Activated naive CD4-positive, alpha-beta T cell treated with anti-CD3 and anti-CD28 coated beads for 36 hours (primary cell): ENCODE measurements around the gene PIP5KL1. TPM values are rescaled to one million over a fixed set of nuclear protein-coding genes. Genes with fewer than 3 reads are reported as not detected.

Source experiments
- CTCF ChIA-PET: fragments of 350-600 bp; sonication (Branson Sonifier 250); formaldehyde crosslinking; loops from one replicate; lab custom pipeline; 2021; ENCODE audit warnings: antibody characterized with exemption; lab: Charles Lee
- DNase-seq: peaks from one replicate; pipeline ENCODE4 v3.0.0-alpha.2; 2020
- H3K27ac Mint-ChIP-seq: one replicate; pipeline ENCODE4 v1.8.0; 2021; ENCODE audit warnings: mild to moderate bottlenecking, mixed read lengths
- H3K27me3 Mint-ChIP-seq: one replicate; pipeline ENCODE4 v1.8.0; 2021; ENCODE audit warnings: low read depth, mixed read lengths
- H3K36me3 Mint-ChIP-seq: one replicate; pipeline ENCODE4 v1.8.0; 2021; ENCODE audit warnings: low read depth, mixed read lengths
- H3K4me1 Mint-ChIP-seq: one replicate; pipeline ENCODE4 v1.8.0; 2021; ENCODE audit warnings: low read depth, mixed read lengths
- H3K4me3 Mint-ChIP-seq: one replicate; pipeline ENCODE4 v1.8.0; 2021; ENCODE audit warnings: mild to moderate bottlenecking, moderate library complexity, mixed read lengths
- H3K9me3 Mint-ChIP-seq: one replicate; pipeline ENCODE4 v1.8.0; 2021; ENCODE audit warnings: mixed read lengths
- intact Hi-C: fragments of 100-400 bp; cut with micrococcal nuclease; formaldehyde crosslinking; loops from one replicate; pipeline ENCODE4 v1.15.1; 2023
- total RNA-seq, 2 experiments: library from RNA; stranded (reverse); gene quantifications; one replicate each; pipeline ENCODE4 v1.2.3, GENCODE V29; 2021

PIP5KL1 gene
- total RNA-seq, 2 experiments from 2014 or later = 1.1 to 1.8 TPM

- Mint-ChIP-seq H3K36me3 (peaks cover 6% of the 10 kb centered on the region), H3K4me3 (peak within 1 kb of the TSS; percentile 83), H3K4me1 (peaks cover 50% of the 10 kb centered on the region), H3K27me3 (no peaks in the 10 kb centered on the region), H3K27ac (peak within 1 kb of the TSS; percentile 84), H3K9me3 (no peaks in the 10 kb centered on the region)
- peak; percentile 97 for DNase-seq
- intact Hi-C loops = loop anchor here (1.0 to 5.0 kb wide), 8 partner anchors 11 to 305 kb away; partner anchors contain the start of genes FPGS, PIP5KL1 and STXBP1
- CTCF ChIA-PET = interaction anchor here (1.0 to 7.9 kb wide), 5 partner anchors 13 to 182 kb away, joined by 3 to 56 read pairs (median 3); partner anchors contain the start of gene TOR2A
Observed at GRCh38 chr9:127916720-127917581, 13.6 kb downstream of the PIP5KL1 start, which contains the start of gene ST6GALNAC4. ST6GALNAC4 (minus strand) TSS chr9:127917041; CDS start chr9:127916419, 622 bp downstream.

- H3K27me3 Mint-ChIP-seq = no peaks in the 10 kb centered on the region
- peak overlapping the region; percentile 83 for H3K4me3 Mint-ChIP-seq
- DNase-seq = peak; percentile 62
- CTCF ChIA-PET = interaction anchor here (0.6 to 7.9 kb wide), 10 partner anchors 10 to 466 kb away, joined by 3 to 56 read pairs (median 3); partner anchors contain the start of gene TOR2A
- H3K4me1 Mint-ChIP-seq = peaks cover 54% of the 10 kb centered on the region
- no peaks in the 10 kb centered on the region for H3K9me3 Mint-ChIP-seq
- peak overlapping the region; percentile 84 for H3K27ac Mint-ChIP-seq
- H3K36me3 Mint-ChIP-seq = peaks cover 10% of the 10 kb centered on the region
- intact Hi-C loops = loop anchor here (2.0 to 5.0 kb wide), 5 partner anchors 13 to 304 kb away; partner anchors contain the start of genes FPGS and STXBP1
Observed at GRCh38 chr9:127915801-127916719, 14.5 kb downstream of the PIP5KL1 start.

GRCh38 chr9:127915325-127915752 is 15.2 kb downstream of the PIP5KL1 start:
- H3K9me3 Mint-ChIP-seq = no peaks in the 10 kb centered on the region

GRCh38 chr9:127913682-127914081 is 16.9 kb downstream of the PIP5KL1 start:
- peaks cover 51% of the 10 kb centered on the region for H3K4me1 Mint-ChIP-seq
- no peak overlapping the region for H3K4me3 Mint-ChIP-seq
- DNase-seq = no peak
- H3K36me3 Mint-ChIP-seq = peaks cover 15% of the 10 kb centered on the region
- no peaks in the 10 kb centered on the region for H3K9me3 Mint-ChIP-seq
- intact Hi-C loops = no loop called here
- H3K27me3 Mint-ChIP-seq = no peaks in the 10 kb centered on the region
- no peak overlapping the region for H3K27ac Mint-ChIP-seq
- CTCF ChIA-PET = interaction anchor here (1.8 kb wide), 1 partner anchor 9 kb away, joined by 4 read pairs; no protein-coding TSS in a partner anchor

More at GRCh38 chr9:127915325-127915752, 15.2 kb downstream of the PIP5KL1 start:
- H3K4me3 Mint-ChIP-seq = peak overlapping the region; percentile 83
- H3K36me3 Mint-ChIP-seq = peaks cover 15% of the 10 kb centered on the region
- peaks cover 59% of the 10 kb centered on the region for H3K4me1 Mint-ChIP-seq
- peak overlapping the region; percentile 54 for H3K27ac Mint-ChIP-seq
- intact Hi-C loops = loop anchor here (5.0 kb wide), 2 partner anchors 33 to 303 kb away; partner anchors contain the start of gene STXBP1
- DNase-seq = no peak
- CTCF ChIA-PET = interaction anchor here (1.0 to 7.9 kb wide), 6 partner anchors 9 to 180 kb away, joined by 3 to 56 read pairs (median 4); partner anchors contain the start of gene TOR2A
- H3K27me3 Mint-ChIP-seq = no peaks in the 10 kb centered on the region

- peaks cover 43% of the 10 kb centered on the region for H3K4me1 Mint-ChIP-seq
- H3K9me3 Mint-ChIP-seq = no peaks in the 10 kb centered on the region
- no peak overlapping the region for H3K4me3 Mint-ChIP-seq
- CTCF ChIA-PET = interaction anchor here (0.6 to 1.8 kb wide), 2 partner anchors 10 to 135 kb away, joined by 3 to 4 read pairs; partner anchors contain the start of gene SH2D3C
- intact Hi-C loops = no loop called here
- peaks cover 15% of the 10 kb centered on the region for H3K36me3 Mint-ChIP-seq
- DNase-seq = no peak
- H3K27ac Mint-ChIP-seq = peak overlapping the region; percentile 4
- no peaks in the 10 kb centered on the region for H3K27me3 Mint-ChIP-seq
Observed at GRCh38 chr9:127912882-127913281, 17.7 kb downstream of the PIP5KL1 start.

- no peak overlapping the region for H3K27ac Mint-ChIP-seq
- peaks cover 41% of the 10 kb centered on the region for H3K4me1 Mint-ChIP-seq
Observed at GRCh38 chr9:127912296-127912695, 18.3 kb downstream of the PIP5KL1 start.

GRCh38 chr9:127910613-127911205 is 19.9 kb downstream of the PIP5KL1 start:
- peaks cover 15% of the 10 kb centered on the region for H3K36me3 Mint-ChIP-seq
- CTCF ChIA-PET = interaction anchor here (0.6 kb wide), 1 partner anchor 78 kb away, joined by 3 read pairs; no protein-coding TSS in a partner anchor
- intact Hi-C loops = no loop called here
- peaks cover 50% of the 10 kb centered on the region for H3K4me1 Mint-ChIP-seq
- peak overlapping the region; percentile 24 for H3K4me3 Mint-ChIP-seq
- H3K9me3 Mint-ChIP-seq = no peaks in the 10 kb centered on the region
- no peak for DNase-seq
- peak overlapping the region; percentile 93 for H3K27ac Mint-ChIP-seq
- no peaks in the 10 kb centered on the region for H3K27me3 Mint-ChIP-seq

More at GRCh38 chr9:127912296-127912695, 18.3 kb downstream of the PIP5KL1 start:
- H3K36me3 Mint-ChIP-seq = peaks cover 15% of the 10 kb centered on the region
- H3K9me3 Mint-ChIP-seq = no peaks in the 10 kb centered on the region
- intact Hi-C loops = no loop called here
- no peak for DNase-seq
- no peaks in the 10 kb centered on the region for H3K27me3 Mint-ChIP-seq
- no peak overlapping the region for H3K4me3 Mint-ChIP-seq
- CTCF ChIA-PET = no interaction called here

GRCh38 chr9:127909839-127910273 is 20.7 kb downstream of the PIP5KL1 start:
- Mint-ChIP-seq H3K36me3 (peaks cover 15% of the 10 kb centered on the region), H3K27ac (no peak overlapping the region), H3K9me3 (no peaks in the 10 kb centered on the region), H3K4me3 (no peak overlapping the region), H3K4me1 (peaks cover 50% of the 10 kb centered on the region), H3K27me3 (no peaks in the 10 kb centered on the region)
- no peak for DNase-seq
- CTCF ChIA-PET = interaction anchor here (0.6 kb wide), 1 partner anchor 77 kb away, joined by 3 read pairs; no protein-coding TSS in a partner anchor
- intact Hi-C loops = no loop called here

GRCh38 chr9:127908660-127908926 is 22.0 kb downstream of the PIP5KL1 start:
- H3K9me3 Mint-ChIP-seq = no peaks in the 10 kb centered on the region
- no peak overlapping the region for H3K27ac Mint-ChIP-seq
- H3K4me3 Mint-ChIP-seq = no peak overlapping the region
- peaks cover 16% of the 10 kb centered on the region for H3K36me3 Mint-ChIP-seq
- intact Hi-C loops = no loop called here
- no peak for DNase-seq
- H3K27me3 Mint-ChIP-seq = no peaks in the 10 kb centered on the region
- CTCF ChIA-PET = no interaction called here
- peaks cover 54% of the 10 kb centered on the region for H3K4me1 Mint-ChIP-seq

- H3K4me1 Mint-ChIP-seq = peaks cover 58% of the 10 kb centered on the region
- H3K9me3 Mint-ChIP-seq = no peaks in the 10 kb centered on the region
- no peak for DNase-seq
- intact Hi-C loops = no loop called here
- no peak overlapping the region for H3K4me3 Mint-ChIP-seq
- CTCF ChIA-PET = interaction anchor here (1.2 kb wide), 1 partner anchor 13 kb away, joined by 4 read pairs; no protein-coding TSS in a partner anchor
- H3K36me3 Mint-ChIP-seq = peaks cover 17% of the 10 kb centered on the region
- H3K27ac Mint-ChIP-seq = peak overlapping the region; percentile 34
- no peaks in the 10 kb centered on the region for H3K27me3 Mint-ChIP-seq
Observed at GRCh38 chr9:127907867-127908659, 22.5 kb downstream of the PIP5KL1 start.
